GM12878 (cell line): Measurements from ENCODE around the gene PLXNA4.

Experiments
- CEBPB ChIP-seq, 2 experiments: fragments of 150-350 bp in 1 of 2; IDR thresholded peaks; 2 replicates each; pipeline ENCODE4 v1.6.1; 2012 to 2014; ENCODE audit warnings: low read depth in 2 of 2, low read length in 2 of 2, borderline replicate concordance in 1 of 2, inconsistent platforms in 1 of 2
- CREM ChIP-seq: IDR thresholded peaks from 2 replicates; pipeline ENCODE4 v1.6.1; 2014; ENCODE audit warnings: antibody characterized with exemption, low read depth
- EED ChIP-seq: sonication (generic); IDR thresholded peaks from 2 replicates; pipeline ENCODE4 v1.6.1; 2016; ENCODE audit warnings: antibody characterized with exemption, low read depth
- JUNB ChIP-seq: IDR thresholded peaks from 2 replicates; pipeline ENCODE4 v1.6.1; 2016; ENCODE audit warnings: antibody characterized with exemption, mild to moderate bottlenecking
- MYB ChIP-seq: fragments of 150-350 bp; IDR thresholded peaks from 2 replicates; pipeline ENCODE4 v1.6.1; 2014; ENCODE audit warnings: mild to moderate bottlenecking, low read depth, low read length, borderline replicate concordance
- POLR2A ChIP-seq: IDR thresholded peaks from 2 replicates; pipeline ENCODE4 v1.6.1; 2011; ENCODE audit warnings: low read depth, mild to moderate bottlenecking, low read length
- POLR2AphosphoS5 ChIP-seq: IDR thresholded peaks from 2 replicates; pipeline ENCODE4 v1.6.1; 2011; ENCODE audit warnings: mild to moderate bottlenecking, low read length, inconsistent platforms
- RBBP5 ChIP-seq: fragments of 200-600 bp; sonication (generic); conservative IDR thresholded peaks from 2 replicates; pipeline ENCODE4 v1.6.1; 2016
- SMAD1 ChIP-seq: fragments of 450-650 bp; IDR thresholded peaks from 2 replicates; pipeline ENCODE4 v1.6.1; 2018; ENCODE audit warnings: mild to moderate bottlenecking, low read depth; ENCODE audit not compliant: partially characterized antibody
- TF ChIP-seq, protein P1 (sequence below): fragments of 150-350 bp; IDR thresholded peaks from 2 replicates; pipeline ENCODE4 v1.6.1; 2016; ENCODE audit warnings: low read depth, low read length
- TF ChIP-seq, protein P2 (sequence below), 3 experiments: IDR thresholded peaks in 2 of 3; conservative IDR thresholded peaks in 1 of 3; 2 replicates each; pipeline ENCODE4 v1.5.1; 2011; ENCODE audit warnings: low read depth in 3 of 3, low read length in 3 of 3, mild to moderate bottlenecking in 3 of 3, control low read depth in 2 of 3, moderate library complexity in 2 of 3, inconsistent platforms in 1 of 3, mixed read lengths in 1 of 3; ENCODE audit not compliant: control insufficient read depth in 2 of 3, insufficient read depth in 1 of 3; ENCODE audit errors: extremely low read depth in 1 of 3

DNA sequence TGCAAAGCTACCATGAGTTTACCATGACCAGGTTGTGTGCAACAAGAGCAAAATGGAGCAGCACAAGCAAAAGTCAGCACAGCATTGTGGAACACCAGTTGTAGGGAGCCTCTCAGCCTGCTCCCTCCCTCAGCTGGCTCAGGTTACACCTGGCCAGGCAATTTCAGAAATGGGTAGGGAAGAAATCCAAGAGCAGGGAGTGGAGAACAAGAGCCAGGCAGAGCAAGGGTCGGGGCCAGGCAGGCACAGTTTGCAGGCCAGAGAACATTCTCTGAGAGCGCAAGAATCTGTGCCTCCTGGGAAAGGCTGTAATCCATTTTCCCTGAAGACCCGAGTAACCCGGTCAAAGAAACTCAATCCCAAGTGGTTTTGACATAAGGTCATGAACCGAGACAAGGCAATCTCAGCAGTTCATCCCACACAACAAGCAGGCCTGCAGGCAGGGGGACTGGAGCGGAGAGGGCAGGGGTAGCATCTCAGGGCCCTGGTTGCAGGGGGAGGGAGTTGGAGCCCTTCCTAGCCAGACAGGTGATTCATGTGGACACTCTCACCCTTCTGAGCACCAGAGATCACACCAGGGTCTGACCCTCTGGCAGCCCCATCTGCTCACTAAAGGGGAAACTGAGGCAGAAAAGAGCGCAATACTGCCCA is 258.4 kb downstream of the PLXNA4 start:
- TF ChIP-seq, protein P1, sequence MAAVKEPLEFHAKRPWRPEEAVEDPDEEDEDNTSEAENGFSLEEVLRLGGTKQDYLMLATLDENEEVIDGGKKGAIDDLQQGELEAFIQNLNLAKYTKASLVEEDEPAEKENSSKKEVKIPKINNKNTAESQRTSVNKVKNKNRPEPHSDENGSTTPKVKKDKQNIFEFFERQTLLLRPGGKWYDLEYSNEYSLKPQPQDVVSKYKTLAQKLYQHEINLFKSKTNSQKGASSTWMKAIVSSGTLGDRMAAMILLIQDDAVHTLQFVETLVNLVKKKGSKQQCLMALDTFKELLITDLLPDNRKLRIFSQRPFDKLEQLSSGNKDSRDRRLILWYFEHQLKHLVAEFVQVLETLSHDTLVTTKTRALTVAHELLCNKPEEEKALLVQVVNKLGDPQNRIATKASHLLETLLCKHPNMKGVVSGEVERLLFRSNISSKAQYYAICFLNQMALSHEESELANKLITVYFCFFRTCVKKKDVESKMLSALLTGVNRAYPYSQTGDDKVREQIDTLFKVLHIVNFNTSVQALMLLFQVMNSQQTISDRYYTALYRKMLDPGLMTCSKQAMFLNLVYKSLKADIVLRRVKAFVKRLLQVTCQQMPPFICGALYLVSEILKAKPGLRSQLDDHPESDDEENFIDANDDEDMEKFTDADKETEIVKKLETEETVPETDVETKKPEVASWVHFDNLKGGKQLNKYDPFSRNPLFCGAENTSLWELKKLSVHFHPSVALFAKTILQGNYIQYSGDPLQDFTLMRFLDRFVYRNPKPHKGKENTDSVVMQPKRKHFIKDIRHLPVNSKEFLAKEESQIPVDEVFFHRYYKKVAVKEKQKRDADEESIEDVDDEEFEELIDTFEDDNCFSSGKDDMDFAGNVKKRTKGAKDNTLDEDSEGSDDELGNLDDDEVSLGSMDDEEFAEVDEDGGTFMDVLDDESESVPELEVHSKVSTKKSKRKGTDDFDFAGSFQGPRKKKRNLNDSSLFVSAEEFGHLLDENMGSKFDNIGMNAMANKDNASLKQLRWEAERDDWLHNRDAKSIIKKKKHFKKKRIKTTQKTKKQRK: no peak
- no peak for TF ChIP-seq CEBPB (IDR thresholded peaks at IDR 0.05; ENCODE audit: borderline replicate concordance in 1 of 2, low read depth in 2 of 2, low read length in 2 of 2)
- TF ChIP-seq CREM: no peak
- no peak for TF ChIP-seq RBBP5
- TF ChIP-seq EED: no peak
- TF ChIP-seq POLR2A: no peak
- no peak for TF ChIP-seq POLR2AphosphoS5
- TF ChIP-seq JUNB: no peak
- no peak for TF ChIP-seq SMAD1
- TF ChIP-seq, protein P2, sequence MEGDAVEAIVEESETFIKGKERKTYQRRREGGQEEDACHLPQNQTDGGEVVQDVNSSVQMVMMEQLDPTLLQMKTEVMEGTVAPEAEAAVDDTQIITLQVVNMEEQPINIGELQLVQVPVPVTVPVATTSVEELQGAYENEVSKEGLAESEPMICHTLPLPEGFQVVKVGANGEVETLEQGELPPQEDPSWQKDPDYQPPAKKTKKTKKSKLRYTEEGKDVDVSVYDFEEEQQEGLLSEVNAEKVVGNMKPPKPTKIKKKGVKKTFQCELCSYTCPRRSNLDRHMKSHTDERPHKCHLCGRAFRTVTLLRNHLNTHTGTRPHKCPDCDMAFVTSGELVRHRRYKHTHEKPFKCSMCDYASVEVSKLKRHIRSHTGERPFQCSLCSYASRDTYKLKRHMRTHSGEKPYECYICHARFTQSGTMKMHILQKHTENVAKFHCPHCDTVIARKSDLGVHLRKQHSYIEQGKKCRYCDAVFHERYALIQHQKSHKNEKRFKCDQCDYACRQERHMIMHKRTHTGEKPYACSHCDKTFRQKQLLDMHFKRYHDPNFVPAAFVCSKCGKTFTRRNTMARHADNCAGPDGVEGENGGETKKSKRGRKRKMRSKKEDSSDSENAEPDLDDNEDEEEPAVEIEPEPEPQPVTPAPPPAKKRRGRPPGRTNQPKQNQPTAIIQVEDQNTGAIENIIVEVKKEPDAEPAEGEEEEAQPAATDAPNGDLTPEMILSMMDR (IDR thresholded peaks at IDR 0.05 in 2 of 3, conservative IDR thresholded peaks at IDR 0.05 in 1 of 3; ENCODE audit: control insufficient read depth in 2 of 3, extremely low read depth in 1 of 3, insufficient read depth in 1 of 3, low read depth in 3 of 3, low read length in 3 of 3): no peak
- TF ChIP-seq MYB: no peak
